Fibroblast of skin of left biceps (primary cell): ENCODE measurements around the gene VAV2.

Experiments
- DNase-seq, 2 experiments: peaks; one replicate each; pipeline ENCODE4 v3.0.0-alpha.2; 2013; ENCODE audit warnings: low read depth in 2 of 2

VAV2 gene

GRCh38 chr9:133728856-133729616 is 263.1 kb downstream of the VAV2 start:
- no peak for DNase-seq

- no peak for DNase-seq
These were observed 264.2 kb downstream of the VAV2 start for GRCh38 chr9:133727876-133728441.

GRCh38 chr9:133727277-133727875 is 264.7 kb downstream of the VAV2 start:
- no peak for DNase-seq

- no peak for DNase-seq
These were observed 265.5 kb downstream of the VAV2 start for GRCh38 chr9:133726401-133727276.

GRCh38 chr9:133725886-133726285 is 266.2 kb downstream of the VAV2 start:
- DNase-seq, result no peak

GRCh38 chr9:133718563-133719315 is 273.4 kb downstream of the VAV2 start:
- no peak for DNase-seq

GRCh38 chr9:133717113-133718031 is 274.8 kb downstream of the VAV2 start:
- no peak for DNase-seq

GRCh38 chr9:133716564-133717112 is 275.5 kb downstream of the VAV2 start:
- DNase-seq, result no peak

- DNase-seq, result no peak
These were observed 276.1 kb downstream of the VAV2 start for GRCh38 chr9:133715866-133716563.

GRCh38 chr9:133715295-133715865 is 276.7 kb downstream of the VAV2 start:
- no peak for DNase-seq

GRCh38 chr9:133714606-133715294 is 277.4 kb downstream of the VAV2 start:
- peak; percentile 17 to 19 for DNase-seq

GRCh38 chr9:133713960-133714495 is 278.1 kb downstream of the VAV2 start:
- DNase-seq, result no peak

GRCh38 chr9:133713150-133713959 is 278.8 kb downstream of the VAV2 start:
- DNase-seq, result no peak

- DNase-seq, result no peak
These were observed 279.7 kb downstream of the VAV2 start for GRCh38 chr9:133712221-133713100.
